CD4-positive, alpha-beta T cell (primary cell): Measurements from ENCODE around the gene GPSM3. TPM values are rescaled to one million over a fixed set of nuclear protein-coding genes. Genes with fewer than 3 reads are reported as not detected.
A peak's percentile ranks its signal among the peaks of the same experiment; 100 is the strongest.

Source experiments
- ATAC-seq: fragments of 200-7000 bp; cut with Tn5 transposase; one replicate; pipeline ENCODE4 v1.10.0; 2022; ENCODE audit warnings: mild to moderate bottlenecking; ENCODE audit not compliant: poor library complexity
- CTCF ChIA-PET: fragments of 350-600 bp; sonication (Branson Sonifier 250); formaldehyde crosslinking; loops from one replicate; lab custom pipeline; 2021; ENCODE audit warnings: antibody characterized with exemption, inconsistent platforms; lab: Charles Lee
- POLR2A ChIA-PET: fragments of 350-600 bp; sonication (Branson Sonifier 250); formaldehyde crosslinking; loops from one replicate; lab custom pipeline; 2021; ENCODE audit warnings: antibody characterized with exemption, inconsistent platforms; lab: Charles Lee
- DNase-seq, 14 experiments: peaks; one replicate each; pipeline ENCODE4 v3.0.0-alpha.2; 2013 to 2020; ENCODE audit warnings: mixed read lengths in 2 of 14
- H3K27ac ChIP-seq, 2 donors: one replicate each; pipeline versions ENCODE4 v1.5.1 to v1.7.0; 2013; ENCODE audit warnings: low read length in 2 of 2, low read depth in 1 of 2, mild to moderate bottlenecking in 1 of 2
- H3K27me3 ChIP-seq, 2 experiments: 1 replicate in 1 of 2; 2 replicates in 1 of 2; pipeline versions ENCODE4 v1.6.1 to v1.7.0; 2013; ENCODE audit warnings: low read length in 2 of 2, control low read depth in 1 of 2, mild to moderate bottlenecking in 1 of 2, moderate library complexity in 1 of 2; ENCODE audit not compliant: insufficient read depth in 2 of 2, control insufficient read depth in 1 of 2
- H3K36me3 ChIP-seq: one replicate; pipeline ENCODE4 v1.6.1; 2013; ENCODE audit warnings: low read length, control low read depth; ENCODE audit not compliant: insufficient read depth
- H3K4me1 ChIP-seq: one replicate; pipeline ENCODE4 v1.6.1; 2013; ENCODE audit warnings: low read length, control low read depth; ENCODE audit not compliant: insufficient read depth
- H3K4me3 ChIP-seq: one replicate; pipeline ENCODE4 v1.5.1; 2013; ENCODE audit warnings: mild to moderate bottlenecking, low read length, moderate library complexity
- H3K9me3 ChIP-seq, 2 experiments: 1 replicate in 1 of 2; 2 replicates in 1 of 2; pipeline versions ENCODE4 v1.6.1 to v1.7.0; 2013; ENCODE audit warnings: low read length in 2 of 2, mild to moderate bottlenecking in 2 of 2, control low read depth in 1 of 2, moderate library complexity in 1 of 2; ENCODE audit not compliant: control insufficient read depth in 1 of 2, insufficient read depth in 1 of 2
- H3K27ac Mint-ChIP-seq: one replicate; pipeline ENCODE4 v1.8.0; 2020; ENCODE audit warnings: mixed read lengths
- H3K27me3 Mint-ChIP-seq: one replicate; pipeline ENCODE4 v1.8.0; 2021; ENCODE audit warnings: mixed read lengths
- H3K36me3 Mint-ChIP-seq: one replicate; pipeline ENCODE4 v1.8.0; 2021; ENCODE audit warnings: low read depth, mixed read lengths
- H3K4me1 Mint-ChIP-seq: one replicate; pipeline ENCODE4 v1.8.0; 2021; ENCODE audit warnings: low read depth, mixed read lengths
- H3K4me3 Mint-ChIP-seq: one replicate; pipeline ENCODE4 v1.8.0; 2020; ENCODE audit warnings: mild to moderate bottlenecking, mixed read lengths
- H3K9me3 Mint-ChIP-seq: one replicate; pipeline ENCODE4 v1.8.0; 2020; ENCODE audit warnings: mixed read lengths
- intact Hi-C, 2 experiments: fragments of 100-400 bp; cut with DNase I in 1 of 2; cut with micrococcal nuclease in 1 of 2; formaldehyde crosslinking; loops; one replicate each; pipeline versions ENCODE4 v1.15.1 to v1.9.0; 2023 to 2025; cut with DNase I, micrococcal nuclease
- total RNA-seq, 174 experiments: library from RNA in 2 of 174; stranded (reverse) in 2 of 174; gene quantifications; one replicate each; pipeline ENCODE4 v1.2.3 and lab custom pipeline; 2021 to 2026
- TF ChIP-seq, protein P1 (sequence below): fragments of 200-600 bp; IDR thresholded peaks from one replicate; pipeline ENCODE4 v1.8.0; 2022; ENCODE audit warnings: antibody characterized with exemption, mild to moderate bottlenecking

The GPSM3 gene
- total RNA-seq, 2 experiments from 2014 or later, result 190 to 202 TPM

DNA sequence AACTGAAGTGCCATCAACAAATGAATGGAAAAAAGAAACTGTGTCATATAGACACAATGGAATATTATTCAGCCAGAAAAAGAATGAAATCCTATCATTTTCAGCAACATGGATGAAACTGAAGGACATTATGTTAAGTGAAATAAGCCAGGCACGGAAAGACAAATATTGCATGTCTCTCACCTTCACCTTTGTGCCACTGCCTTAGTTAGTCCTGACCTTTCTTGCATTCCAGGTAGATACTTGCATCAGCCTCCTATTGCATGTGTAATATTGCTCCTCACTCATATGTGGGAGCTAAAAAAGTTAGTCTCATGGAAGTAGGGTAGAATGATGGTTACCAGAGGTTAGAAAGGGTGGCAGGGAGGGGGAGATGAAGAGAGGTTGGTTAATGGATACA is 16.6 kb upstream of the GPSM3 start:
- H3K27ac Mint-ChIP-seq, result no peak overlapping the region
- intact Hi-C loops, result no loop called here
- no peaks in the 10 kb centered on the region for H3K9me3 Mint-ChIP-seq
- H3K9me3 ChIP-seq, result no peaks in the 10 kb centered on the region
- ATAC-seq (no peak), DNase-seq (no peak)
- H3K27me3 Mint-ChIP-seq, result peaks cover 3% of the 10 kb centered on the region
- ChIA-PET CTCF (no interaction called here), POLR2A (interaction anchor here (0.6 kb wide), 1 partner anchor 147 kb away, joined by 3 read pairs; no protein-coding TSS in a partner anchor)
- H3K4me1 Mint-ChIP-seq, result no peaks in the 10 kb centered on the region
- H3K4me3 ChIP-seq, result no peak overlapping the region
- TF ChIP-seq, protein P1, sequence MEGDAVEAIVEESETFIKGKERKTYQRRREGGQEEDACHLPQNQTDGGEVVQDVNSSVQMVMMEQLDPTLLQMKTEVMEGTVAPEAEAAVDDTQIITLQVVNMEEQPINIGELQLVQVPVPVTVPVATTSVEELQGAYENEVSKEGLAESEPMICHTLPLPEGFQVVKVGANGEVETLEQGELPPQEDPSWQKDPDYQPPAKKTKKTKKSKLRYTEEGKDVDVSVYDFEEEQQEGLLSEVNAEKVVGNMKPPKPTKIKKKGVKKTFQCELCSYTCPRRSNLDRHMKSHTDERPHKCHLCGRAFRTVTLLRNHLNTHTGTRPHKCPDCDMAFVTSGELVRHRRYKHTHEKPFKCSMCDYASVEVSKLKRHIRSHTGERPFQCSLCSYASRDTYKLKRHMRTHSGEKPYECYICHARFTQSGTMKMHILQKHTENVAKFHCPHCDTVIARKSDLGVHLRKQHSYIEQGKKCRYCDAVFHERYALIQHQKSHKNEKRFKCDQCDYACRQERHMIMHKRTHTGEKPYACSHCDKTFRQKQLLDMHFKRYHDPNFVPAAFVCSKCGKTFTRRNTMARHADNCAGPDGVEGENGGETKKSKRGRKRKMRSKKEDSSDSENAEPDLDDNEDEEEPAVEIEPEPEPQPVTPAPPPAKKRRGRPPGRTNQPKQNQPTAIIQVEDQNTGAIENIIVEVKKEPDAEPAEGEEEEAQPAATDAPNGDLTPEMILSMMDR, result no peak
- H3K4me3 Mint-ChIP-seq, result no peak overlapping the region
- H3K27me3 ChIP-seq, result peaks cover 0 to 2% of the 10 kb centered on the region in 2 experiments
- no peak overlapping the region for H3K27ac ChIP-seq
- H3K36me3 Mint-ChIP-seq, result no peaks in the 10 kb centered on the region
- H3K36me3 ChIP-seq, result no peaks in the 10 kb centered on the region
- no peaks in the 10 kb centered on the region for H3K4me1 ChIP-seq

- Mint-ChIP-seq H3K4me3 (no peak overlapping the region), H3K36me3 (no peaks in the 10 kb centered on the region), H3K27ac (no peak overlapping the region), H3K27me3 (peaks cover 3% of the 10 kb centered on the region), H3K4me1 (no peaks in the 10 kb centered on the region), H3K9me3 (no peaks in the 10 kb centered on the region)
- intact Hi-C loops, result loop anchor here in 1 of 2 experiments (5.0 kb wide), 1 partner anchor 38 kb away; no protein-coding TSS in a partner anchor
- H3K27me3 ChIP-seq, result peaks cover 0 to 2% of the 10 kb centered on the region in 2 experiments
- no peak overlapping the region for H3K4me3 ChIP-seq
- no peak for DNase-seq
- H3K36me3 ChIP-seq, result no peaks in the 10 kb centered on the region
- ChIA-PET POLR2A (interaction anchor here (1.1 kb wide), 1 partner anchor 11 kb away, joined by 3 read pairs; no protein-coding TSS in a partner anchor), CTCF (no interaction called here)
- TF ChIP-seq, protein P1, result no peak
- no peaks in the 10 kb centered on the region for H3K9me3 ChIP-seq
- no peak overlapping the region for H3K27ac ChIP-seq
- no peaks in the 10 kb centered on the region for H3K4me1 ChIP-seq
- ATAC-seq, result no peak
Measured at GRCh38 chr6:32204268-32204715, 11.8 kb upstream of the GPSM3 start.

GRCh38 chr6:32203426-32204267 is 11.2 kb upstream of the GPSM3 start:
- no peaks in the 10 kb centered on the region for H3K36me3 Mint-ChIP-seq
- H3K4me3 ChIP-seq, result no peak overlapping the region
- POLR2A ChIA-PET, result no interaction called here

More at GRCh38 chr6:32203426-32204267, 11.2 kb upstream of the GPSM3 start:
- no peak overlapping the region for H3K4me3 Mint-ChIP-seq
- H3K4me1 ChIP-seq, result no peaks in the 10 kb centered on the region
- intact Hi-C loops, result loop anchor here in 1 of 2 experiments (5.0 kb wide), 1 partner anchor 39 kb away; no protein-coding TSS in a partner anchor
- DNase-seq (peak in 1 of 14 experiments; percentile 8), ATAC-seq (no peak)
- peaks cover 0 to 2% of the 10 kb centered on the region in 2 experiments for H3K27me3 ChIP-seq
- no peaks in the 10 kb centered on the region for H3K36me3 ChIP-seq
- no peak overlapping the region for H3K27ac Mint-ChIP-seq
- H3K27me3 Mint-ChIP-seq, result peaks cover 3% of the 10 kb centered on the region
- no peaks in the 10 kb centered on the region for H3K9me3 ChIP-seq
- H3K27ac ChIP-seq, result no peak overlapping the region
- H3K4me1 Mint-ChIP-seq, result no peaks in the 10 kb centered on the region
- TF ChIP-seq, protein P1, result no peak
- H3K9me3 Mint-ChIP-seq, result no peaks in the 10 kb centered on the region
- CTCF ChIA-PET, result no interaction called here
